ENCODE results near the gene SLC29A2.
A peak's percentile ranks its signal among the peaks of the same experiment; 100 is the strongest.

Gene SLC29A2

GRCh38 chr11:66349084-66349386 is 22.5 kb downstream of the SLC29A2 start:
- no peak overlapping the region for H3K27ac ChIP-seq
- no peak overlapping the region for H3K9ac ChIP-seq
- TF ChIP-seq Cebpa-rat (IDR thresholded peaks at IDR 0.05): no peak

GRCh38 chr11:66347425-66348276 is 23.9 kb downstream of the SLC29A2 start, which contains the start of gene B4GAT1:
B4GAT1 (minus strand) TSS chr11:66347629; CDS start chr11:66347545, 84 bp downstream.
- Histone ChIP-seq H3K4me2 (peak within 1 kb of the TSS; percentile 99), H4K20me1 (peaks cover 19% of the 10 kb centered on the region), H3K4me3 (peak within 1 kb of the TSS; percentile 90), H3K27me3 (no peaks in the 10 kb centered on the region), H3K4me1 (peaks cover 50% of the 10 kb centered on the region), H3K9me3 (no peaks in the 10 kb centered on the region), H3K27ac (peak within 1 kb of the TSS; percentile 82), H3K9ac (peak within 1 kb of the TSS; percentile 89), H3K36me3 (peaks cover 10% of the 10 kb centered on the region)
- TF ChIP-seq Cebpa-rat (IDR thresholded peaks at IDR 0.05): no peak

More at GRCh38 chr11:66349084-66349386, 22.5 kb downstream of the SLC29A2 start:
- Histone ChIP-seq H4K20me1 (peaks cover 6% of the 10 kb centered on the region), H3K4me1 (peaks cover 40% of the 10 kb centered on the region), H3K9me3 (no peaks in the 10 kb centered on the region), H3K36me3 (peaks cover 11% of the 10 kb centered on the region), H3K4me2 (peak overlapping the region; percentile 78; the same call in 1 of the 2 replicates), H3K27me3 (no peaks in the 10 kb centered on the region), H3K4me3 (no peak overlapping the region)

GRCh38 chr11:66346476-66347424 is 24.8 kb downstream of the SLC29A2 start:
- Histone ChIP-seq H3K36me3 (peaks cover 19% of the 10 kb centered on the region), H3K9me3 (no peaks in the 10 kb centered on the region), H4K20me1 (peaks cover 19% of the 10 kb centered on the region), H3K27me3 (no peaks in the 10 kb centered on the region), H3K9ac (peak overlapping the region; percentile 89), H3K27ac (peak overlapping the region; percentile 82), H3K4me3 (peak overlapping the region; percentile 90), H3K4me2 (peak overlapping the region; percentile 99), H3K4me1 (peaks cover 50% of the 10 kb centered on the region)
- no peak for TF ChIP-seq Cebpa-rat (IDR thresholded peaks at IDR 0.05)

- Histone ChIP-seq H3K4me2 (peak overlapping the region; percentile 99), H3K27ac (peak overlapping the region; percentile 18; the same call in 1 of the 2 replicates), H4K20me1 (peaks cover 19% of the 10 kb centered on the region), H3K4me3 (peak overlapping the region; percentile 90), H3K9me3 (no peaks in the 10 kb centered on the region), H3K9ac (peak overlapping the region; percentile 89), H3K36me3 (peaks cover 34% of the 10 kb centered on the region), H3K4me1 (peaks cover 50% of the 10 kb centered on the region), H3K27me3 (no peaks in the 10 kb centered on the region)
- no peak for TF ChIP-seq Cebpa-rat (IDR thresholded peaks at IDR 0.05)
These were observed 26.3 kb downstream of the SLC29A2 start for GRCh38 chr11:66345316-66345649.

GRCh38 chr11:66344550-66345315 is 26.8 kb downstream of the SLC29A2 start, which contains the start of gene BRMS1:
BRMS1 (minus strand) TSS chr11:66345104; CDS start chr11:66342234, 2,870 bp downstream.
- peaks cover 50% of the 10 kb centered on the region for H3K4me1 ChIP-seq

GRCh38 chr11:66343176-66343575 is 28.4 kb downstream of the SLC29A2 start:
- H3K27me3 ChIP-seq: no peaks in the 10 kb centered on the region
- H3K4me1 ChIP-seq: peaks cover 50% of the 10 kb centered on the region
- TF ChIP-seq Cebpa-rat (IDR thresholded peaks at IDR 0.05): no peak
- H3K4me2 ChIP-seq: peak overlapping the region; percentile 99; the same call in 1 of the 2 replicates
- H3K9me3 ChIP-seq: no peaks in the 10 kb centered on the region
- H4K20me1 ChIP-seq: peaks cover 19% of the 10 kb centered on the region
- 0 out of 2 replicates have a peak overlapping the region, but pooled peaks have one; percentile 4 for H3K9ac ChIP-seq
- H3K36me3 ChIP-seq: peaks cover 54% of the 10 kb centered on the region
- no peak overlapping the region for H3K4me3 ChIP-seq
- H3K27ac ChIP-seq: no peak overlapping the region

More at GRCh38 chr11:66344550-66345315, 26.8 kb downstream of the SLC29A2 start, which contains the start of gene BRMS1:
- Histone ChIP-seq H3K36me3 (peaks cover 39% of the 10 kb centered on the region), H4K20me1 (peaks cover 19% of the 10 kb centered on the region), H3K27ac (peak within 1 kb of the TSS; percentile 82), H3K27me3 (no peaks in the 10 kb centered on the region), H3K9me3 (no peaks in the 10 kb centered on the region), H3K9ac (peak within 1 kb of the TSS; percentile 89), H3K4me2 (peak within 1 kb of the TSS; percentile 99), H3K4me3 (peak within 1 kb of the TSS; percentile 90)
- no peak for TF ChIP-seq Cebpa-rat (IDR thresholded peaks at IDR 0.05)

- no peak overlapping the region for H3K9ac ChIP-seq
- no peaks in the 10 kb centered on the region for H3K9me3 ChIP-seq
- no peak overlapping the region for H3K4me2 ChIP-seq
- no peak for TF ChIP-seq Cebpa-rat (IDR thresholded peaks at IDR 0.05)
- no peaks in the 10 kb centered on the region for H3K27me3 ChIP-seq
- H3K27ac ChIP-seq: no peak overlapping the region
- H4K20me1 ChIP-seq: peaks cover 19% of the 10 kb centered on the region
- H3K4me3 ChIP-seq: no peak overlapping the region
- H3K36me3 ChIP-seq: peaks cover 66% of the 10 kb centered on the region
- H3K4me1 ChIP-seq: peaks cover 58% of the 10 kb centered on the region
These were observed 29.9 kb downstream of the SLC29A2 start for GRCh38 chr11:66341502-66342126.

GRCh38 chr11:66340596-66341501 is 30.7 kb downstream of the SLC29A2 start:
- peaks cover 58% of the 10 kb centered on the region for H3K4me1 ChIP-seq
- no peak for TF ChIP-seq Cebpa-rat (IDR thresholded peaks at IDR 0.05)
- peaks cover 66% of the 10 kb centered on the region for H3K36me3 ChIP-seq
- no peak overlapping the region for H3K27ac ChIP-seq
- no peak overlapping the region for H3K9ac ChIP-seq
- H4K20me1 ChIP-seq: peaks cover 19% of the 10 kb centered on the region
- no peak overlapping the region for H3K4me2 ChIP-seq
- no peaks in the 10 kb centered on the region for H3K27me3 ChIP-seq
- H3K9me3 ChIP-seq: no peaks in the 10 kb centered on the region
- H3K4me3 ChIP-seq: no peak overlapping the region
